ENCODE measurements around the gene PDE3B.

DNA sequence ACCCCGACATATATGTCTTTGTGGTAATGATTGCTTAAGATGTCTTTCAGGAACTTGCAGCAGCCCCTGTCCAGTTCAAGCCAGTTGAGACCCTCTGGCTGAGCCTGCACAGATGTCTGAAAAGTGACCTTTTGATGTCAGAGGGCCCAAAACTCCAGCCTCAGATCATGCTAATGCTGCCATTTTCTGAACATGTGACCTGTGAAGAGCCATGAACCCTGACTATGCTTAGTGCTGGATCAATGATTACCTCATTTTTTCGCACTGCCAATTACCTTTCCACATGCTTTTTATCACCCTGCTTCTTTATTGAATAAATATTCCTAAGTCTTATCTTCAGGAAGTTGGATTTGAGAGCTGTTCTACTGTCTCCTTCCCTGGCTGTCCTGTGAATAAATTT, 255.3 kb downstream of the PDE3B start:
- no peak for TF ChIP-seq POLR2AphosphoS5 (IDR thresholded peaks at IDR 0.05; ENCODE audit: low read depth, low read length)
- no peak for TF ChIP-seq CTCF (IDR thresholded peaks at IDR 0.05; ENCODE audit: control extremely low read depth in 1 of 3, insufficient read depth in 1 of 3, low read depth in 1 of 3, low read length in 3 of 3)
- TF ChIP-seq RFX5 (IDR thresholded peaks at IDR 0.05; ENCODE audit: borderline replicate concordance, low read depth, low read length) = no peak
- TF ChIP-seq POLR2A (IDR thresholded peaks at IDR 0.05; ENCODE audit: control extremely low read depth in 1 of 2, low read depth in 2 of 2, low read length in 2 of 2) = no peak
- TF ChIP-seq ATF3 (IDR thresholded peaks at IDR 0.05; ENCODE audit: insufficient read depth, low read depth, low read length) = no peak
- TF ChIP-seq EZH2 (IDR thresholded peaks at IDR 0.05; ENCODE audit: low read depth, low read length, severe bottlenecking) = no peak

Measured in H1 (cell line).